Measurements from ENCODE around the gene STX16.

DNA sequence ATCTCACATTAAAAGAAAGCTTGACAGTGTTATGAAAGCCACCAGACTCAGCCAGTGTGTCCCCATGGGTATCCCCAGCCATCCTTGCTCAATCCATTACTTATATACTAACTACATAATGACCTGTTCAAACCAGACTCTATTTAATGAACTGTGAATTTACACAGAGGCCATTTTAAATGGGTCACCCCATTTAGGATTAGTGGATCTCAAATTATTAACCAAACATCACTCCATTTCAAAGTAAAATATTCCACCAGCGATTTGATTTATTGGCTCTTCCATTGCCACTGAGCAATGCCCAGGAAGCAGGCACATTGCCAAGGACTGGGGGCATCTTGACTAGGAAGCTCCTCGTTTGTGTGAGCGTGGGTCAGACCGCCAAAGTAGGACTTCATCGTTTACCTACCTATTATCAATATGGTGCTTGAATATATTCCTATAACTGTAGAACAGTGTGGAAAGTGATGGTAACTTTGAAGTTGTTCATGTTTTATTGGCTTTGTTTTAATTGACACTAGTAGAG is 26.1 kb downstream of the STX16 start:
- TF ChIP-seq REST (IDR thresholded peaks at IDR 0.05; ENCODE audit: insufficient replicate concordance, low read depth) (no peak), CTCF (IDR thresholded peaks at IDR 0.05; ENCODE audit: insufficient read depth, low read length) (no peak), SPI1 (IDR thresholded peaks at IDR 0.05; ENCODE audit: borderline replicate concordance, low read depth) (no peak), POLR2AphosphoS5 (IDR thresholded peaks at IDR 0.05; ENCODE audit: low read depth) (no peak), GABPA (IDR thresholded peaks at IDR 0.05; ENCODE audit: low read depth) (no peak)

All from HL-60 (cell line).